Activated naive CD8-positive, alpha-beta T cell treated with anti-CD3 and anti-CD28 coated beads, Interleukin-2, amount 10 ng/mL, durations not matched to agents 7 days and 5 days (primary cell): ENCODE measurements around the gene OOSP2. TPM values are rescaled to one million over a fixed set of nuclear protein-coding genes. Genes with fewer than 3 reads are reported as not detected.

Experiments
- ATAC-seq: fragments of 150-1000 bp; cut with Tn5 transposase; one replicate; pipeline ENCODE4 v1.10.0; 2021; ENCODE audit warnings: low read depth, moderate library complexity
- POLR2A ChIA-PET: fragments of 350-600 bp; sonication (Branson Sonifier 250); formaldehyde crosslinking; loops from one replicate; lab custom pipeline; 2021; ENCODE audit warnings: antibody characterized with exemption; lab: Charles Lee
- DNase-seq: peaks from one replicate; pipeline ENCODE4 v3.0.0; 2021
- H3K27ac Mint-ChIP-seq: one replicate; pipeline ENCODE4 v1.8.0; 2022; ENCODE audit warnings: mild to moderate bottlenecking, mixed read lengths
- H3K27me3 Mint-ChIP-seq: one replicate; pipeline ENCODE4 v1.8.0; 2022; ENCODE audit warnings: mild to moderate bottlenecking, moderate library complexity, mixed read lengths
- H3K36me3 Mint-ChIP-seq: one replicate; pipeline ENCODE4 v1.8.0; 2021; ENCODE audit warnings: mild to moderate bottlenecking, mixed read lengths
- H3K4me1 Mint-ChIP-seq: one replicate; pipeline ENCODE4 v1.8.0; 2021; ENCODE audit warnings: mixed read lengths
- H3K4me3 Mint-ChIP-seq: one replicate; pipeline ENCODE4 v1.8.0; 2022; ENCODE audit warnings: mild to moderate bottlenecking, moderate library complexity, mixed read lengths
- H3K9me3 Mint-ChIP-seq: one replicate; pipeline ENCODE4 v1.8.0; 2021; ENCODE audit warnings: mixed read lengths
- total RNA-seq, 2 experiments: library from RNA; stranded (reverse); gene quantifications; one replicate each; pipeline ENCODE4 v1.2.3, GENCODE V29; 2021

OOSP2 gene
- total RNA-seq, 2 experiments from 2014 or later: not detected

GRCh38 chr11:60095477-60096120 lies 55.4 kb downstream of the OOSP2 start:
- Mint-ChIP-seq H3K4me3 (no peak overlapping the region), H3K4me1 (no peaks in the 10 kb centered on the region), H3K9me3 (no peaks in the 10 kb centered on the region), H3K36me3 (no peaks in the 10 kb centered on the region), H3K27me3 (peaks cover 13% of the 10 kb centered on the region), H3K27ac (no peak overlapping the region)
- ATAC-seq: no peak
- POLR2A ChIA-PET: no interaction called here
- DNase-seq: no peak

- H3K4me1 Mint-ChIP-seq: no peaks in the 10 kb centered on the region
- POLR2A ChIA-PET: no interaction called here
These were observed 57.0 kb downstream of the OOSP2 start for GRCh38 chr11:60097189-60097588.

More at GRCh38 chr11:60097189-60097588, 57.0 kb downstream of the OOSP2 start:
- Mint-ChIP-seq H3K27ac (no peak overlapping the region), H3K27me3 (peaks cover 13% of the 10 kb centered on the region), H3K9me3 (no peaks in the 10 kb centered on the region), H3K4me3 (no peak overlapping the region), H3K36me3 (no peaks in the 10 kb centered on the region)
- DNase-seq (no peak), ATAC-seq (no peak)

Other genes with a start within 250 kb of the OOSP2 start
- 10 to 100 TPM; 67.2 to 70.0 TPM for gene MRPL16, start 229.6 kb upstream of the OOSP2 start, total RNA-seq
- not detected for gene CBLIF, start 194.9 kb upstream of the OOSP2 start, total RNA-seq
- gene TCN1, start 173.9 kb upstream of the OOSP2 start, total RNA-seq: not detected
- gene OOSP3, start 161.6 kb upstream of the OOSP2 start, total RNA-seq: not detected
- gene OOSP1, start 102.0 kb upstream of the OOSP2 start, total RNA-seq: not detected
- gene OOSP4A, start 76.4 kb upstream of the OOSP2 start, total RNA-seq: not detected
- not detected for gene OOSP4B, start 23.2 kb upstream of the OOSP2 start, total RNA-seq
- gene MS4A3, start 16.3 kb downstream of the OOSP2 start, total RNA-seq: not detected
- not detected for gene MS4A2, start 48.3 kb downstream of the OOSP2 start, total RNA-seq
- 1 to 10 TPM in 1 of 2 experiments, under 1 TPM in 1; 0.55 to 1.2 TPM for gene MS4A6A, start 142.7 kb downstream of the OOSP2 start, total RNA-seq
- gene MS4A4E, start 202.7 kb downstream of the OOSP2 start, total RNA-seq: not detected
- gene MS4A4A, start 240.3 kb downstream of the OOSP2 start, total RNA-seq: under 1 TPM in 1 of 2 experiments, not detected in 1; 0.45 TPM